ENCODE data around the gene TLR1.

- TF ChIP-seq CTCF (IDR thresholded peaks at IDR 0.05): no peak
- no peak for TF ChIP-seq POLR2A (IDR thresholded peaks at IDR 0.05)
These were observed 38.4 kb upstream of the TLR1 start for GRCh38 chr4:38842994-38843393.
